Vein endothelial cell (primary cell): Measurements from ENCODE around the gene PPP4C. TPM values are rescaled to one million over a fixed set of nuclear protein-coding genes. Genes with fewer than 3 reads are reported as not detected.

Experiments used
- total RNA-seq: library from RNA; depleted of rRNA; stranded (reverse); fragments of >200 nt; gene quantifications from 2 replicates; pipeline ENCODE4 v1.2.3, GENCODE V29; 2012

PPP4C gene
- total RNA-seq = 293 and 325 TPM in 2 replicates

DNA sequence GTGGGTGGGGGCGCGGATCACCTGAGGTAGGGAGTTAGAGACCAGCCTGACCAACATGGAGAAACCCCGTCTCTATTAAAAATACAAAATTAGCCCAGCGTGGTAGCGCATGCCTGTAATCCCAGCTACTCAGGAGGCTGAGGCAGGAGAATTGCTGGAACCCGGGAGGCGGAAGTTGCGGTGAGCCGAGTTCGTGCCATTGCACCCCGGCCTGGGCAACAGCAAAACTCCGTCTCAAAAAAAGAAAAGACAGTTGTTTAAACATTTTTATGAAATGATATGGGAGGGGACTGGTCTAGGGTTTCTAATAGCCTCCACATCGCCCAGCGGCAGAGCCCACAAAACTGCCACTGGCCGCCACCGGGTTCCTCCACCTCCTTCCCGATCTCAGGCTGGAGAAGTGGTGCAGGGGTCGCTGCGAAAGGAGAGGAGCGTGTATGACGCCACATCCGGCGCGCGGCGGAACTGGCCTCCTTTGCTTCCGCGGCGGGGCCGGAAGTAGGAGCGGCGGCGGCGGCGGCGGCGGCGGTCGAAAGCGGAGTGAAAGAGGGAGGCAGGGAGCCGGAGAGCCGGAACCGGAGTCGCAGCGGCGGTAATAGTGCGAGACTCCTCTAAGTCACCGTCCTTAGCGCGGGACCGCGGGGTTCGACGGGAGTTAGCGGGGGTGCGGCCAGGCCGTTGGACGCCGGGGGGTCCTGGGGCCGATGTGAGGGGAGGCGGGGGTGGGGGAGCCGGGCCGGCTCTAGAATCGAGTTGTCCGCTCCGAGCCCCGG lies at the start of gene PPP4C:
Gene PPP4C, plus strand, starts transcription at position 492 of the 773 bp plus-strand sequence. CDS start 384 bp downstream, outside the sequence.

DNA sequence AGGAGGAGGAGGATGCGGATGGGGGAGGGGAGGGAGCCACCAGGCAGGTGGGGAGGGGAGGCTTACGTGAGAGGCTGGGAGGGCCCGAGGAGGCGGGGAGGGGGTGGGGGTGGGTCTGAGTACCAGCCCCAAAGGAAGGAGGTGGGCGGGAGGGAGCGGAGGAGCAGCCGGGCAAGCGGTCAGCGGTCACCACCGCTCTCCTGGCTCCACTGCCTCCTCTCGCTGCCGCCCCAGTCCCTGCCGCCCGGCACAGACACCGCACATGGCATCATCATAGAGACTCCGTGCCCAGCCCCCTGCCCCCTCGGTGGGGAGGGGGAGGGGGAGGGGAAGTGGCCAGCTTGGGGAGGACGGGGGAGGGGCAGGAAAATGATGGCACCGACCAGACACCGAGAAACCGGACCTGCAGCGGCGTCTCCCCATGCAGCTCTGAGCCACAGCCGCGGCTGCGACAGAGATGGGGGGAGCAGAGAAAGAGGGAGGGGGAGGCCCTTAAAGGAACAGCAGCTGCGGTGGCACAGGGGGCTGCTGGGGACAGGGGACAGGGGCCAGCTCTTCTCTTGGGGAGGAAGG lies 44.9 kb upstream of the PPP4C start, which contains the start of gene TLCD3B:
Gene TLCD3B, minus strand, starts transcription at position 431 of the 573 bp plus-strand sequence. CDS start 744 bp downstream, outside the sequence.

DNA sequence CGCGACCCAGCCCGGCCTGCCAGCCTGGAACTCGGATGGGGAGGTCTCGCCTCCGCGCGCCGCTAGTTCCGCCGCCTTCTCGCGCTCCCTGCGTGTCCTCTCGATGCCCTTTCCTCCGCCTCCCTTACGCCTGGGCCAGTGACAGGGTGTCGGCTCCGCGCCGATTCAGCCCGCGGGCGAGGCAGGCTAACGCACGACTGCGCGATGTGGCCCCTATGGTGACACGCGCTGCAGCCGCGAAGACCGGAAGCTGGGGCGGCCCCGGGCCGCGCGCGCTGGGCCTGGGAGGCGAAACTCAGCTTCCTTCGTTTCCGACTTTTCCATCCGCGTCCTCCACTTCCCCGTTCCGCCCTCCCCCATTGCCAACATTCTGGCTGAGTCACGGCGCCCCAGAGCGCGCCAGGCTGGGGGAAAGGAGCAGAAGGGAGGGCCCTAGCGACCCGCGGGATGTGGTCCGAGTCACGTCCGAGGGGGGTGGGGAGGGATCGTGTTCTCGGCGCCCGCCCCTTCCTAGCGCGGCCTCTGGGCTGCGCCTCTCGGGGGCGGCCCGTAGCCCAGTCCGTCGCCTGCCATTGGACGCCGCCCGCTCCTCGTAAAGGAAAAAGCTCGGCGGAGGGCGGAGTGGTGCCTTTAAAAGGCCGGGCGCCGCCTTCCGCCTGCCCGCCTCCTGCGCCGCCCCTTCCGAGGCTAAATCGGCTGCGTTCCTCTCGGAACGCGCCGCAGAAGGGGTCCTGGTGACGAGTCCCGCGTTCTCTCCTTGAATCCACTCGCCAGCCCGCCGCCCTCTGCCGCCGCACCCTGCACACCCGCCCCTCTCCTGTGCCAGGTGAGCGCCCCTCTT lies 10.5 kb upstream of the PPP4C start, which contains the start of gene ALDOA:
Gene ALDOA, plus strand, starts transcription at position 659 of the 841 bp plus-strand sequence. CDS start 1,138 bp downstream, outside the sequence.

DNA sequence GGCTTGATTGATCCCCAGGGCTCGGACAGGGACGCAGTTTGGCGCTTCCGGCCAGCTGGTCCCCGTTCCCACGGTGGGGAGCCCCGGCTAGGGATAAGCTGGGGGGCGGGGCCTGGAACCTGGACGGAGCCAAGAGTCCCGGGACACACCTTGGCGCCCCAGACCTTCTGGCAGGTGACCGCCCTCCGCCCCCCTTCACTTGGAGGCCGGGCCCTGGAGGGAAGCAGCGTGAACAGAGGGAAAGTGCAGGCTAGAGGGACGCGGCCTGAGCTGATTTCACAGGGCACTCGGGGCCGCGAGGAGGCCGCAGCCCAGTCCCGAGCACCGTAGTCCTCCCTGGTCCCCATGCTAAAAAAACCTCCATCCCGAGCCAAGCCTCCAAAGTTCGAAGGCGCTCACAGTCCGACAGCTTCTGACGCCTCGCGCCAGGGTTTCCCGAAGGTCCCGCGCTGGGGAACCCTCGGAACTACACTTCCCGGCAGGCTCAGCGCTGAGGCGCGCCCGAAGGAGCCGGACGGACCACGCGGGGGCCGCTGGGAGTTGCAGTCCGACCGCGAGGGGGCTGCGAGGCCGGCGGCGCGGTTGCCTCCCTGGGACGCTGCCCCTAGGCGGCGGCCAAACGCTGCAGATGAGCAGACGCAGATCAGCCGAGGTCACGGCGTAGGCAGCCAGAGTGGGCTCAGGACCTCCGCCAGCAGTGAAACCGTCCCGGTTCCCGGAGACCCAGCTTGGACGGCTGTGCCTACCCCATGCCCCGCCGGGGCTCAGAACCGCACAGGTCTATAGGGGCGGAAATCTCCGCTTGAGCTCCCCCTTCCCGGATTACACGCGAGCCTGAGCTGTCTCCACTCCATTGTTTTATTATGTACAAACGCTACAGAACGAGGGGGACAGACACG lies 15.9 kb downstream of the PPP4C start, which contains the start of gene TBX6:
Gene TBX6, minus strand, starts transcription at position 451 of the 899 bp plus-strand sequence. CDS start 731 bp downstream, outside the sequence.

DNA sequence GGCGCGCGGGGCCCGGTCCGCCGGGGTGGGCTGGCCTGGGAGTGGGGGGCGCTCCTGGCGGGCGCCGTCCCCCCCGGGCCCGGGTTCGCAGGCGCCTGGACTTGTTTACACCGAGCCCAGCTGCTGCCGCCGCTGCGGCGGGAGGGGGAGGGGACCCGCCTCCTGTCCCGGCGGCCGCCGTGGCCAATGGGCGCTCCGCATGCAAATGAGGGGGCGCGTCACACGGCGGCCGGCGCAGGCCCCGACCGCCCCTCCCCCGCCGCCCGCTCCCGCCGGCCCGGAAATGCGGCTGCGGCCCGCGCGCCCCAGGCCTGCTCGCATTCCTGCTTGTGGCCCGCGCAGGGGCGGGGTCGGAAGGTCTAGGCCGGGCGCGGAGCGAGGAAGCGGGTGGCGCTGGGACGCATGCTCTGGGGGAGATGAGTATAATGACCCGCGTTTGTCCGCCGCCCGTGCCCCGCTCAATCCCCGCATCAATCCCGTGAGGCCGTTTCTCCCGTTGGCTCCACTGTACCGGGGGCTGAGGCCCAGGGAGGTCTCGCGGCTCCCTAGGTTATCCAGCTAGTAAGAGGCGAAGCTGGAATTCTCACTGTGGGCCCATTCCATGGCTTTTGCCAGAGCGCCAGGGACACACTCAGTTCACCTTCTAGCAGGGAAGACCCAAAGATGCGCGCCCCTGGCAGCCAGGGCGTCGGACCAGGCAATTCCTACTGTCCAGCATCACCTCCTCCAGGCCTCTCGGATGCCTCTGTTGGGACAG lies 20.5 kb downstream of the PPP4C start, which contains the start of gene YPEL3:
Gene YPEL3, minus strand, starts transcription at position 109 of the 757 bp plus-strand sequence. CDS start 731 bp downstream, outside the sequence.

DNA sequence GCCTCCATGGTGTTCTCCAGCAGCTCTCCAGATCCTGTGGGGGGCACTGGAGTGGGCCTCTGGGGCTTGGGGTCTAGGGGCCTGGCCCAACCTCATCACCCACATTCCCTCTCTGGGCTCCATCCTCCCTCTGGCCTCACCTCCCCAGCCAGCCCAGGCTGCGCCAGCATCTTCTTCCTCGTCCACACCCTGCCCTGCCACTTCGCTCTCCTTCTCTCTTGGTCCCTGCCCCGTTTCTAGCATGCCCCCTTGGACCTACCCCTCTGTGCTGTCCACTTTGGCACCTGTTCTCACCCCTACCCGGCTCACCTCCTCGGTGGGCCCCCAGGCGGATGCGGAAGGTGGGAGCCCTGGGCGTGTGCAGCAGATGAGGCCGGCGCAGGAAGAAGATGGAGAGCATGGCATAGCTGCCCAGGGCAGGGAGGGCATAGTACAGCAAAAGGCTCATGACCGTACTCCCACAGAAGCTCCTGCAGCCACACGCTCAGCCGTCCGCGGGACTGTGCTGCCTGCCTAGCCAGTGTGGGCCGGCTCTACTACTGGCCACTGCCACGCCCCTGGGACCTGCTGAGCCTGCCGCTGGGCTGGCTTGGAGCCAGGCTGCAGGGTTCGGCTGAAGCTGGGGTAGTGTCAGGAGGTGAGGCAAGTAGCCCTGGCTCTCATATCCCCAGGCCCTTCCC lies 37.4 kb downstream of the PPP4C start, which contains the start of gene GDPD3:
Gene GDPD3, minus strand, starts transcription at position 507 of the 680 bp plus-strand sequence. Its CDS starts 59 bp downstream, at position 448.

Other genes starting within 250 kb of the PPP4C start
- gene CDIPT, start 212.8 kb upstream of the PPP4C start, total RNA-seq = 80.7 and 87.2 TPM in 2 replicates
- 0.67 and 1.6 TPM in 2 replicates for gene SEZ6L2, start 176.4 kb upstream of the PPP4C start, total RNA-seq
- gene ASPHD1, start 175.5 kb upstream of the PPP4C start, total RNA-seq = 0.33 and 0.48 TPM in 2 replicates
- 14.7 and 17.0 TPM in 2 replicates for gene KCTD13, start 149.8 kb upstream of the PPP4C start, total RNA-seq
- 74.7 and 91.1 TPM in 2 replicates for gene TMEM219, start 113.9 kb upstream of the PPP4C start, total RNA-seq
- gene TAOK2, start 102.1 kb upstream of the PPP4C start, total RNA-seq = 115 and 128 TPM in 2 replicates
- 3.9 and 4.4 TPM in 2 replicates for gene HIRIP3, start 80.4 kb upstream of the PPP4C start, total RNA-seq
- 30.7 and 57.3 TPM in 2 replicates for gene INO80E, start 79.8 kb upstream of the PPP4C start, total RNA-seq
- 0.29 TPM in 1 of 2 replicates, not detected in the other for gene DOC2A, start 65.0 kb upstream of the PPP4C start, total RNA-seq
- gene C16orf92, start 52.8 kb upstream of the PPP4C start, total RNA-seq = not detected in 2 replicates
- not detected in 2 replicates for gene TLCD3B, start 44.7 kb upstream of the PPP4C start, total RNA-seq
- 719 and 1,079 TPM in 2 replicates for gene ALDOA, start 10.2 kb upstream of the PPP4C start, total RNA-seq
- 0.10 and 0.33 TPM in 2 replicates for gene TBX6, start 15.9 kb downstream of the PPP4C start, total RNA-seq
- gene YPEL3, start 20.2 kb downstream of the PPP4C start, total RNA-seq = 16.8 and 30.4 TPM in 2 replicates
- gene GDPD3, start 37.5 kb downstream of the PPP4C start, total RNA-seq = 1.3 and 1.8 TPM in 2 replicates
- 70.8 and 112 TPM in 2 replicates for gene MAPK3, start 47.2 kb downstream of the PPP4C start, total RNA-seq
- gene CORO1A, start 107.6 kb downstream of the PPP4C start, total RNA-seq = 5.6 and 6.8 TPM in 2 replicates
- gene BOLA2B, start 117.7 kb downstream of the PPP4C start, total RNA-seq = 96.4 and 190 TPM in 2 replicates
- 31.4 and 50.0 TPM in 2 replicates for gene SLX1A, start 117.9 kb downstream of the PPP4C start, total RNA-seq
- gene SULT1A3, start 123.3 kb downstream of the PPP4C start, total RNA-seq = 12.4 and 13.7 TPM in 2 replicates
- 0.96 and 3.6 TPM in 2 replicates for gene NPIPB13, start 172.5 kb downstream of the PPP4C start, total RNA-seq